Activated CD4-positive, CD25-positive, alpha-beta regulatory T cell treated with anti-CD3 and anti-CD28 coated beads, Interleukin-2, amount 50 U/mL, for 72 hours (primary cell): ENCODE results near the gene MSANTD2.

Source experiments
- DNase-seq: peaks from one replicate; pipeline ENCODE4 v3.0.0; 2021

MSANTD2 gene

GRCh38 chr11:124769806-124770774 is 30.1 kb downstream of the MSANTD2 start:
- no peak for DNase-seq

- no peak for DNase-seq
Measured at GRCh38 chr11:124768914-124769313, 31.3 kb downstream of the MSANTD2 start.

GRCh38 chr11:124766156-124766555 is 34.0 kb downstream of the MSANTD2 start:
- no peak for DNase-seq

- DNase-seq: peak; percentile 82
Measured at GRCh38 chr11:124763156-124763947, 36.9 kb downstream of the MSANTD2 start.

GRCh38 chr11:124762624-124763155 is 37.5 kb downstream of the MSANTD2 start:
- no peak for DNase-seq

GRCh38 chr11:124762105-124762623 is 38.0 kb downstream of the MSANTD2 start, which contains the start of gene ESAM:
ESAM (minus strand) TSS chr11:124762290; CDS start chr11:124762154, 136 bp downstream.
- DNase-seq: no peak

- no peak for DNase-seq
Measured at GRCh38 chr11:124761301-124762104, 38.7 kb downstream of the MSANTD2 start.

GRCh38 chr11:124760806-124761205 is 39.4 kb downstream of the MSANTD2 start:
- DNase-seq: no peak

- no peak for DNase-seq
Measured at GRCh38 chr11:124760205-124760652, 40.0 kb downstream of the MSANTD2 start.

GRCh38 chr11:124759266-124760204 is 40.7 kb downstream of the MSANTD2 start:
- no peak for DNase-seq

- DNase-seq: peak; percentile 62
Measured at GRCh38 chr11:124758355-124759265, 41.6 kb downstream of the MSANTD2 start.

- no peak for DNase-seq
Measured at GRCh38 chr11:124757320-124757719, 42.9 kb downstream of the MSANTD2 start.

- DNase-seq: no peak
Measured at GRCh38 chr11:124756753-124757227, 43.4 kb downstream of the MSANTD2 start.

- DNase-seq: no peak
Measured at GRCh38 chr11:124756033-124756752, 44.0 kb downstream of the MSANTD2 start.

GRCh38 chr11:124754710-124755109 is 45.5 kb downstream of the MSANTD2 start:
- no peak for DNase-seq

GRCh38 chr11:124754309-124754708 is 45.9 kb downstream of the MSANTD2 start:
- no peak for DNase-seq

- no peak for DNase-seq
Measured at GRCh38 chr11:124753624-124754023, 46.6 kb downstream of the MSANTD2 start.

- DNase-seq: no peak
Measured at GRCh38 chr11:124753205-124753604, 47.0 kb downstream of the MSANTD2 start.
